A549 (cell line): Measurements from ENCODE around the gene BCLAF1. TPM values are rescaled to one million over a fixed set of nuclear protein-coding genes. Genes with fewer than 3 reads are reported as not detected.

ENCODE experiments used
- ATAC-seq, 2 experiments: fragments of 200-7000 bp in 1 of 2; fragments of >200 bp in 1 of 2; cut with Nextera tagmentation in 1 of 2; cut with Tn5 transposase in 1 of 2; 3 replicates each; pipeline versions ENCODE4 v1.8.0 to v1.9.1; 2018 to 2020; ENCODE audit warnings: mild to moderate bottlenecking in 1 of 2, moderate library complexity in 1 of 2
- CTCF ChIA-PET: fragments of 300-600 bp; sonication (Branson Sonifier 250); formaldehyde crosslinking; extraction: SDS; loops from one replicate; lab custom pipeline; 2021; ENCODE audit warnings: antibody characterized with exemption, inconsistent platforms; lab: Yijun Ruan, JAX
- POLR2A ChIA-PET: fragments of 350-600 bp; formaldehyde crosslinking; extraction: SDS; loops from one replicate; lab custom pipeline; 2021; ENCODE audit warnings: antibody characterized with exemption, inconsistent platforms; lab: Yijun Ruan, JAX
- DNase-seq, 2 experiments: peaks; one replicate each; pipeline versions ENCODE4 v3.0.0 to v3.0.0-alpha.2; 2011 to 2016; ENCODE audit warnings: low read depth in 1 of 2, low spot score in 1 of 2
- FAIRE-seq: peaks from 2 replicates; lab custom pipeline; 2011; peaks lifted over from hg19 to GRCh38; lab: Jason Lieb, UNC
- H3K27ac ChIP-seq, 2 experiments: fragments of >200 bp; sonication (Bioruptor Twin); formaldehyde crosslinking; 3 replicates each; pipeline ENCODE4 v1.5.1; 2016 to 2017
- H3K4me1 ChIP-seq: fragments of >200 bp; sonication (Bioruptor Twin); formaldehyde crosslinking; 3 replicates; pipeline ENCODE4 v1.6.1; 2016
- H3K4me2 ChIP-seq: fragments of >200 bp; sonication (Bioruptor Twin); formaldehyde crosslinking; 3 replicates; pipeline ENCODE4 v1.6.1; 2016
- H3K4me3 ChIP-seq: fragments of >200 bp; sonication (Bioruptor Twin); formaldehyde crosslinking; 3 replicates; pipeline ENCODE4 v1.5.1; 2016
- H3K9me3 ChIP-seq: fragments of >200 bp; sonication (Bioruptor Twin); formaldehyde crosslinking; 3 replicates; pipeline ENCODE4 v1.6.1; 2016
- BHLHE40 ChIP-seq: IDR thresholded peaks from 2 replicates; pipeline ENCODE4 v1.6.1; 2012; ENCODE audit warnings: low read depth, low read length, inconsistent platforms
- CBX8 ChIP-seq: fragments of 200-600 bp; sonication (generic); IDR thresholded peaks from 2 replicates; pipeline ENCODE4 v1.6.1; 2016
- CHD4 ChIP-seq: fragments of 200-600 bp; sonication (generic); IDR thresholded peaks from 2 replicates; pipeline ENCODE4 v1.6.1; 2016; ENCODE audit warnings: antibody characterized with exemption, mild to moderate bottlenecking, borderline replicate concordance
- EHMT2 ChIP-seq: fragments of 200-600 bp; sonication (generic); IDR thresholded peaks from 2 replicates; pipeline ENCODE4 v1.6.1; 2016; ENCODE audit warnings: antibody characterized with exemption, low read depth, mild to moderate bottlenecking, moderate library complexity
- GATA3 ChIP-seq: IDR thresholded peaks from 2 replicates; pipeline ENCODE4 v1.6.1; 2012; ENCODE audit warnings: borderline replicate concordance
- HDAC2 ChIP-seq: fragments of 200-600 bp; sonication (generic); IDR thresholded peaks from 2 replicates; pipeline ENCODE4 v1.6.1; 2016
- JUN ChIP-seq, 2 experiments: fragments of >200 bp; sonication (Bioruptor Twin); formaldehyde crosslinking; IDR thresholded peaks; 2 replicates in 1 of 2; 3 replicates in 1 of 2; pipeline ENCODE4 v1.6.1; 2016 to 2017
- MAFK ChIP-seq: fragments of 450-650 bp; IDR thresholded peaks from 2 replicates; pipeline ENCODE4 v1.6.1; 2014; ENCODE audit not compliant: partially characterized antibody
- MYC ChIP-seq: IDR thresholded peaks from 2 replicates; pipeline ENCODE4 v1.6.1; 2012; ENCODE audit warnings: mild to moderate bottlenecking, inconsistent platforms, low read length, improper control_type of control experiment, borderline replicate concordance
- NFE2L2 ChIP-seq: fragments of 150-350 bp; conservative IDR thresholded peaks from 2 replicates; pipeline ENCODE4 v1.6.1; 2014; ENCODE audit warnings: low read length
- NR3C1 ChIP-seq: fragments of >200 bp; sonication (Bioruptor Twin); formaldehyde crosslinking; IDR thresholded peaks from 3 replicates; pipeline ENCODE4 v1.6.1; 2017
- PHF8 ChIP-seq: fragments of 200-600 bp; sonication (generic); IDR thresholded peaks from 2 replicates; pipeline ENCODE4 v1.6.1; 2016; ENCODE audit warnings: low read depth, mild to moderate bottlenecking, antibody characterized with exemption, moderate library complexity, borderline replicate concordance
- POLR2AphosphoS2 ChIP-seq: conservative IDR thresholded peaks from 2 replicates; pipeline ENCODE4 v1.6.1; 2012; ENCODE audit warnings: low read length, improper control_type of control experiment, inconsistent platforms
- RCOR1 ChIP-seq: fragments of 150-350 bp; IDR thresholded peaks from 2 replicates; pipeline ENCODE4 v1.6.1; 2014; ENCODE audit warnings: antibody characterized with exemption, low read length, low read depth
- RNF2 ChIP-seq: fragments of 200-600 bp; sonication (generic); IDR thresholded peaks from 2 replicates; pipeline ENCODE4 v1.6.1; 2016; ENCODE audit warnings: low read depth, mild to moderate bottlenecking, antibody characterized with exemption, moderate library complexity, borderline replicate concordance
- ZFP36 ChIP-seq: fragments of 450-650 bp; IDR thresholded peaks from 2 replicates; pipeline ENCODE4 v1.6.1; 2014; ENCODE audit warnings: borderline replicate concordance; ENCODE audit not compliant: partially characterized antibody
- ZNF302 ChIP-seq: fragments of 250-450 bp; sonication (Bioruptor Pico); IDR thresholded peaks from 2 replicates; pipeline ENCODE4 v1.9.0; 2021; ENCODE audit warnings: inconsistent platforms, mild to moderate bottlenecking, moderate library complexity
- WGBS: methylation state at CpG from one replicate; pipeline ENCODE4 v1.1.6; 2017; ENCODE audit errors: missing lambda C conversion rate; 5-methylcytosine and 5-hydroxymethylcytosine counted together
- polyA plus RNA-seq, 4 experiments: library from polyadenylated mRNA; depleted of rRNA in 3 of 4; stranded (reverse); fragments of >200 nt; fragmentation: RNase III in 1 of 4; extraction: RNeasy Plus Mini Kit Qiagen cat#74134 plus additional on column Dnase treatment in 1 of 4; gene quantifications; 2 replicates in 3 of 4; 3 replicates in 1 of 4; pipeline ENCODE4 v1.2.3, GENCODE V29; 2011 to 2017
- TF ChIP-seq, protein P1 (sequence below): fragments of 250-450 bp; sonication (Bioruptor Pico); IDR thresholded peaks from 2 replicates; pipeline ENCODE4 v1.5.0; 2020; ENCODE audit warnings: low read depth, mild to moderate bottlenecking, moderate library complexity
- TF ChIP-seq, protein P2 (sequence below): fragments of 200-600 bp; sonication (generic); IDR thresholded peaks from 2 replicates; pipeline ENCODE4 v1.6.1; 2016; ENCODE audit warnings: antibody characterized with exemption, mild to moderate bottlenecking, moderate library complexity

The BCLAF1 gene
- polyA plus RNA-seq, 2 of the 4 experiments (the other 2 are of a cell fraction): 96.0 to 122 TPM

- Histone ChIP-seq H3K4me3 (peak overlapping the region; percentile 91; the same call in 2 of the 3 replicates), H3K27ac (no peak overlapping the region)
- CTCF ChIA-PET: interaction anchor here (1.2 to 1.6 kb wide), 3 partner anchors 37 to 296 kb away, joined by 5 to 7 read pairs (median 6); no protein-coding TSS in a partner anchor
Measured at GRCh38 chr6:136251394-136251793, 38.3 kb downstream of the BCLAF1 start.

DNA sequence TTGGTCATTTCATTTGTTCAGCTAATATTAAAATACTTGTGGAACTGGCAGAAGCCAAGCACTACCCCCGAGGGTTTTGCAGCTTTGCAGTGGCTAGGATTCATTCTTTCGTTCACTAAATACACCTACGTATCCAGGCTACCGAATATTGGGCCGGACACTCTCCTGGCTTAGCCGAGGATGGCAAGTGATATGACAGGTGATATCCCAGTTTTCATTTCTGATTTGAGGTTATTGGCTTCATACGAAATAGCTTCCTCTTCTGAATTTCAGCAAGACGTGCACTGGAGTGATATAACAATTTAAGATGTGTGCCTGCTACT is 39.0 kb downstream of the BCLAF1 start:
- ChIA-PET POLR2A (interaction anchor here (1.1 to 4.6 kb wide), 4 partner anchors 10 to 38 kb away, joined by 3 to 33 read pairs (median 4); partner anchors contain the start of gene BCLAF1), CTCF (interaction anchor here (0.5 to 2.2 kb wide), 6 partner anchors 13 to 296 kb away, joined by 3 to 7 read pairs (median 5); no protein-coding TSS in a partner anchor)
- H3K9me3 ChIP-seq: no peaks in the 10 kb centered on the region
- peaks cover 16% of the 10 kb centered on the region; the same call in 2 of the 3 replicates for H3K4me1 ChIP-seq
- under 1% methylated on average over 8 of the region's 8 CpGs for WGBS
- H3K4me3 ChIP-seq: peak overlapping the region; percentile 91
- ATAC-seq: peak; percentile 39 to 42
- FAIRE-seq: no peak
- H3K27ac ChIP-seq: peak overlapping the region; percentile 81 to 93
- DNase-seq: no peak
- TF ChIP-seq NFE2L2: no peak
- TF ChIP-seq BHLHE40: no peak
- TF ChIP-seq RNF2: no peak
- TF ChIP-seq, protein P1, sequence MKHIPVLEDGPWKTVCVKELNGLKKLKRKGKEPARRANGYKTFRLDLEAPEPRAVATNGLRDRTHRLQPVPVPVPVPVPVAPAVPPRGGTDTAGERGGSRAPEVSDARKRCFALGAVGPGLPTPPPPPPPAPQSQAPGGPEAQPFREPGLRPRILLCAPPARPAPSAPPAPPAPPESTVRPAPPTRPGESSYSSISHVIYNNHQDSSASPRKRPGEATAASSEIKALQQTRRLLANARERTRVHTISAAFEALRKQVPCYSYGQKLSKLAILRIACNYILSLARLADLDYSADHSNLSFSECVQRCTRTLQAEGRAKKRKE (CRISPR knock-in tag): no peak
- TF ChIP-seq HDAC2: no peak
- TF ChIP-seq CHD4: no peak
- TF ChIP-seq, protein P2, sequence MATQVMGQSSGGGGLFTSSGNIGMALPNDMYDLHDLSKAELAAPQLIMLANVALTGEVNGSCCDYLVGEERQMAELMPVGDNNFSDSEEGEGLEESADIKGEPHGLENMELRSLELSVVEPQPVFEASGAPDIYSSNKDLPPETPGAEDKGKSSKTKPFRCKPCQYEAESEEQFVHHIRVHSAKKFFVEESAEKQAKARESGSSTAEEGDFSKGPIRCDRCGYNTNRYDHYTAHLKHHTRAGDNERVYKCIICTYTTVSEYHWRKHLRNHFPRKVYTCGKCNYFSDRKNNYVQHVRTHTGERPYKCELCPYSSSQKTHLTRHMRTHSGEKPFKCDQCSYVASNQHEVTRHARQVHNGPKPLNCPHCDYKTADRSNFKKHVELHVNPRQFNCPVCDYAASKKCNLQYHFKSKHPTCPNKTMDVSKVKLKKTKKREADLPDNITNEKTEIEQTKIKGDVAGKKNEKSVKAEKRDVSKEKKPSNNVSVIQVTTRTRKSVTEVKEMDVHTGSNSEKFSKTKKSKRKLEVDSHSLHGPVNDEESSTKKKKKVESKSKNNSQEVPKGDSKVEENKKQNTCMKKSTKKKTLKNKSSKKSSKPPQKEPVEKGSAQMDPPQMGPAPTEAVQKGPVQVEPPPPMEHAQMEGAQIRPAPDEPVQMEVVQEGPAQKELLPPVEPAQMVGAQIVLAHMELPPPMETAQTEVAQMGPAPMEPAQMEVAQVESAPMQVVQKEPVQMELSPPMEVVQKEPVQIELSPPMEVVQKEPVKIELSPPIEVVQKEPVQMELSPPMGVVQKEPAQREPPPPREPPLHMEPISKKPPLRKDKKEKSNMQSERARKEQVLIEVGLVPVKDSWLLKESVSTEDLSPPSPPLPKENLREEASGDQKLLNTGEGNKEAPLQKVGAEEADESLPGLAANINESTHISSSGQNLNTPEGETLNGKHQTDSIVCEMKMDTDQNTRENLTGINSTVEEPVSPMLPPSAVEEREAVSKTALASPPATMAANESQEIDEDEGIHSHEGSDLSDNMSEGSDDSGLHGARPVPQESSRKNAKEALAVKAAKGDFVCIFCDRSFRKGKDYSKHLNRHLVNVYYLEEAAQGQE: no peak
- no peak for TF ChIP-seq EHMT2
- TF ChIP-seq NR3C1: no peak
- TF ChIP-seq CBX8: no peak
- TF ChIP-seq MYC: no peak
- no peak for TF ChIP-seq MAFK
- no peak for TF ChIP-seq GATA3
- TF ChIP-seq ZFP36: no peak
- TF ChIP-seq JUN (IDR thresholded peaks at IDR 0.05): no peak; a peak in 1 of 5 replicates
- TF ChIP-seq ZNF302 (CRISPR knock-in tag): no peak
- no peak for TF ChIP-seq PHF8
- H3K4me2 ChIP-seq: peak overlapping the region; percentile 99

More at GRCh38 chr6:136251394-136251793, 38.3 kb downstream of the BCLAF1 start:
- Histone ChIP-seq H3K4me1 (peaks cover 16% of the 10 kb centered on the region; the same call in 2 of the 3 replicates), H3K9me3 (no peaks in the 10 kb centered on the region), H3K4me2 (peak overlapping the region; percentile 99)
- peak in 1 of 2 experiments; percentile 4; a peak in 2 of 6 replicates for ATAC-seq
- 56% methylated on average over 4 of the region's 4 CpGs for WGBS
- DNase-seq: no peak
- FAIRE-seq: no peak
- POLR2A ChIA-PET: interaction anchor here (1.4 to 4.6 kb wide), 2 partner anchors 9 to 38 kb away, joined by 4 to 33 read pairs; partner anchors contain the start of gene BCLAF1
- TF ChIP-seq POLR2AphosphoS2: peak; percentile 5; the same call in 1 of the 2 replicates
- TF ChIP-seq RCOR1: no peak
